GM20431 (cell line): Measurements from ENCODE around the gene UBR1.
"Not testable (repeated sequence)": the region's sequence is repeated elsewhere in the genome, so short reads cannot be mapped to it uniquely, and the experiment has no call there.

ENCODE experiments used
- in situ Hi-C: fragments of 300-500 bp; cut with MseI, MboI; formaldehyde crosslinking; loops from one replicate; pipeline ENCODE4 v1.15.0; 2020; ENCODE audit warnings: low sequenced_read_pairs; ENCODE audit not compliant: unreplicated experiment

The UBR1 gene

DNA sequence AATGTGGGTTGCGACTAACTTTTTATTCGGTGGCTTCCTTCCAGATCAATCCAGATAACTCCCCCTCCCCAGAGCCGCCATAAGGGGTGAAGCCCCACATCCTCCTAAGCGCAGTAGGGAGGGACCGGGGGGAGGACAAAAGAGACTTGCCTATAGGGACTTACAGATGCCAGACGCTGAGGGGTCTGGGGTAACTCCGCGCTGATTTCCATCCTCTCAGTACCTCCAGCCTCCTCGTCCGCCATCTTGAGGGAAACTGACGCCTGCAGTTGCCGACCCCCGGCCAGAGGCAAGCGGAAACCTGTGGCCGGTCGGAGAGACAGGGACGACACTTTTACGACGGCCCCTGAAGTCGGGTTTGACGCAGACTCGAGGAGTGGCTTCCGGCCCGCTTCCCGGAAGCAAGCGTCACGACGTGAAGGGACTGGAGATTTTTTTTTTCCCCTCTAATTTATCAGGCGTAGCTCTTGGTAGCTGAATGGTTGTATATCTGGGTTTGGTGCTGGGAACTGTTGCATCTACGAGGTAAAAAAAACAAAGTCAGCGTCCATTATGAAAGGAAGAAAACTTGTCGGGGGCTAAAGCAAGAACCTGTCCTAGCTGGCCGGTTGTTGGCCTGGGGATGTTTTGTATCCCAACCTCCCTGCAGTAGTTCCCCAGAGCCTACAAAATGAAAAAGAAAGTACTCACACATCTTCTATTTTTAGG lies at the start of gene UBR1:
UBR1 (minus strand) TSS at position 261 of the 708 bp plus-strand sequence; CDS start at position 245, 16 bp downstream.
- in situ Hi-C loops: no loop called here

DNA sequence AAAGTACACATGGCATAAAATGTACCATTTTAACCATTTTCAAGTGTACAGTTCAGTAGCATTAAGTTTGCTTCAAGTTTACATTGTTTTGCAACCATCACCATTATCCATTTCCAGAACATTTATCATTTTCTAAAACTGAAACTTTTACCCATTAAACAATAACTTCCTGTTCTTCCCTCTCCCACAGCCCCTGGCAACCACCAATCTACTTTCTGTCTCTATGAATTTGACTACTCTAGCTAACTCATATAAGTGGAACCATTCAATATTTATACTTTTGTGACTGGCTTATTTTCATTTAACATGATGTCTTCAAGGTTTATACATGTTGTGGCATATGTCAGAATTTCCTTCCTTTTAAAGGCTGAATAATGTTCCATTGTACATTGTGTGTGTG lies 47.4 kb upstream of the UBR1 start:
- in situ Hi-C loops: no loop called here

DNA sequence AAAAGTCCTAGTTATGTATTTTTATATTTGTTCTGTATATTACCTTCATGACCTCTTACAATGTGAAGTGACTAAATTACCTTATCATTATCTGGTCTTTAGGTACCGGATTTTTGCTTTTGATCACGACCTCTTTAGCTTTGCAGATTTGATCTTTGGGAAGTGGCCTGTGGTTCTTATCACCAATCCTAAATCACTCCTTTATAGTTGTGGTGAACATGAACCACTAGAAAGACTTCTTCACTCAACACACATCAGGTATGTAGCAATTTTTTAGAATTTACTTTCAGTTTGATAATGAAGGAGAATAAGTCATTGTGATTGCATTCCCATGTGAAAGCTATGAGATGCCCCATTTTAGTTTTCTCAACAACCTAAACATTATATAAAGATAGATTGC lies 45.9 kb upstream of the UBR1 start:
- in situ Hi-C loops: no loop called here

DNA sequence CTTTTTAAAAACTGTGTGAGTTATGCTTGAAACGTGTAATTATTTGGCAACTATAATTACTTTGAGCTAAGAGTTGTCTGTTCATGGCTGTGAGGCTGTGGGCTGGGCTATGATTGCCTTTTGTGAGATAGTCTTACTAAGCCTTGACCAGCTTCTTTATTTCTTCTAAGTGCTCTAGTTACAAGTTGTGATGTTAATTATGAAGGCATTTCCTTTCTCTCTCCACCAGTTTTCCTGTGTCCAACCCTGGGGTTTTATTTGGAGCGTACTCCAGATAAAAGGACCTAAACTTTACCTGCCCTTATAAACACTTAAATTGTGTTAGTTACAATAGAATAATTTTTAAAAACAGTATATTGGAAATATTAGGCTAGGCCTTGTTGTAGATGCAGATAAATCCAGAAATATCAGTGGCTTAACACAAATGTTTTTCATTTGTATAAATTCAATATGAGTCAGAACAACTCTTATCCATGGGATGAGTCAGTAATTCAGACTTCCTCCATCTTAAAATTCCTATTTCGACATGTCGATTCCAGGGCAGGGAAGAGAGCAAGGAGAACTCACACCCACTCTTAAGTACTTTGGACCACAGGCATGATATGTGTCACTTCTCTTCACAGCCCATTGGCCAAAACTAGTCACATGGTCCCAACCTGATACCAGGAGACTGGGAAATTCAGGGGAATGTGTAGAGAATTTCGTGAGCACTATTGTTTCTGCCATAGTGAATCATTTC lies 44.5 kb upstream of the UBR1 start:
- in situ Hi-C loops: no loop called here

DNA sequence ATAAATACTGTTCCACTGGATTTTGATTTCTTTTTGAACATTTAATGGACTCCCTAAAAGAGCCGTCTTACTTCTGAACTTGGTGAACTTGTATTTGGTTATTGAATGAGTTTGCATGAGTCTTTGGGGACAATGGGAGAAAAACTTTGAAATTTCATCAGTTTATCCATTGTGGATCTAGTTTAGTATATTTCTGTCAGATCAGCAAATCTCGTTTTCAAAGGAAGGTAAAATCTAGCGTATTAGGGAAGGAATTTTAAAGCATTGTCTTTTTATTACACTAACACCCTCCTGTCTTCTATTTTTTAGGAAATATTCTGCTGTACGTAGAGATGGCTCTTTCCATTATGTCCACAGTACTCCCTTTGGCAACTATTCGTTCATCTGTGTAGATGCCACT lies 40.3 kb upstream of the UBR1 start:
- in situ Hi-C loops: no loop called here

DNA sequence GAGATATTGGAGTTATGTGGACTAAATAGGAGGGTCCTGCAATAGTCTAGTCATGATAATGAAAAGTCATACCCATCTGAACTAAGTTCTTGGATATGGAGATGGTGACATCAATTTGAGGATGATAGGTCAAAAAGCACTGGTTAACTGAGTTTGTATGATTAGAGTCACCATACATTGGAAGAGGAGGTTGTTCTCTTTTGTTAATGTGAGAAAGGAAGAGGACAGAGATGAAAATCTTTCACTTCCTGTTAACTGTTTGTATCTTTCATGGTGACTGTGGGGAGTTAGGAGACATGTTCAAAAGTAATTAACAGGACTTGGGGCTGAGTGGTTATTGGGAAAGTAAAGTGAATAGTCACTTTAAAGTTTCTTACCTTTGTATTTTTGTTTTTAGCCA lies 38.7 kb upstream of the UBR1 start:
- in situ Hi-C loops: no loop called here

DNA sequence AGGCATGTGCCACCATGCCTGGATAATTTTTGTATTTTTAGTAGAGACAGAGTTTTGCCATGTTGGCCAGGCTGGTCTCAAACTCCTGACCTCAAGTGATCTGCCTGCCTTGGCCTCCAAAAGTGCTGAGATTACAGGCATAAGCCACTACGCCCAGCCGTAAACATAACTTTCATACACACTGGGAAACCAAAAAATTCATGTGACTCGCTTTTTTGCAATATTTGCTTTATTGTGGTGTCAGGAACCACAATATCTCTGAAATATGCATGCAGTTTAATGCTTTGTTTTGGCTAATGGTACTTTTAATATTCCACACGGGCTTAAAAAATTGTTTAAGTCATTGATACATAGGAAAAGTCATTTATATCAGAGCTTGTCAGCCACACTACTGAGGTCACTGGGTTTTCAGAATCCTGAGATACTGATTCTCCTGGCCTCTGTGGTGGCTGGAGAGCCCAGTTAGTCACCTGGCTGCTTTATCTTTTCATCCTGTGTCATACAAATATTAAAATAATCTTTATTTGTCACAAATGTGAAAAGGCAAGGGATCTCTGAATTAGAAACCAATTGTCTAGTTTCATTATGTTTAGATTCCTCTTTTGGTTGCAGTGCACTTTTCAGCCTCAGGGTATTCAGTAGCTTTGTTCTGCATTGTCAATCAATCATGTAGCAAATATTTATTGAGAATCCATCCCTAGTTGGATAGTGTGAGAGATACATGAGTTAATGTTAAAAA lies 37.5 kb upstream of the UBR1 start:
- in situ Hi-C loops: no loop called here

DNA sequence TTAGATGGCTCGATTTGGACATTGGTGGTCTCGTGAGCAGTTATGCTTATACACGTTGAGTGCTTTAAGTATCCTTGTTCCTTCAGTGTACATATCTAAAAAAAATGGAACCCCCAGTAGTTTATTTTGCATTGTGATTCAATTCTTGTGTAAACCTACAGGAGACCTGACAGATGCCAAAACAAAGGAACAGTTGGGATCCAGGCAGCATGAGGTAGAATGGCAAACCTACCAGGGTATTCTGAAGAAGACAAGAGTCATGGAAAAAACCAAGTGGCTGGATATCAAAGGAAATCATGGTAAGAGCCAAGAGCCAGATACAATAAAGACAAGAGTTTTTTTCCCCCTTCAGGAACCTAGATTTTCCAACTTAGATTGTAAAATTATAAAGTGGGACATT lies 29.5 kb upstream of the UBR1 start:
- in situ Hi-C loops: no loop called here

DNA sequence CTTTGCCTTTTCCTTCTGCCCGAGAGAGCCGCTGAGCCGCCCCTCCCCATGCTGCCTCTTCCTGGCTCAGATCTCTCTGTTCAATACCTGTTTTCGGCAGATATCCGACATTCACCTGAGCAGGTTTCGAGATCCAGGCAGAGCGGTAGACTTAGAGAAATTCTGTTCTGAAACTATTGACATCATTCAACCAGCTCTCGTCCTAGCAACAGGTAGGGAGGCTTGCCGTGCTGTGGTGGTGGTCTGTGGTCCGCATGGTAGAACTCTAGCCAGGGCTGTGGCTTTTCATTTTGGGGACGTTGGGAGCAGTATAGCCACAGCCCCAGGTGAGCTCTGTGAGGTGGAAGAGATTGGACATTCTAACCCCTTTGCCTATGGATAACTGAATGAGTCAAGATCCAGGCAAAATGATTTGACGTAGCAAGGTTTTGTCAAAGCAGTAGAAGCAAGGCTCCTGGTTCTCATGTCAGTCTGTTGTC lies 28.4 kb upstream of the UBR1 start:
- in situ Hi-C loops: no loop called here

DNA sequence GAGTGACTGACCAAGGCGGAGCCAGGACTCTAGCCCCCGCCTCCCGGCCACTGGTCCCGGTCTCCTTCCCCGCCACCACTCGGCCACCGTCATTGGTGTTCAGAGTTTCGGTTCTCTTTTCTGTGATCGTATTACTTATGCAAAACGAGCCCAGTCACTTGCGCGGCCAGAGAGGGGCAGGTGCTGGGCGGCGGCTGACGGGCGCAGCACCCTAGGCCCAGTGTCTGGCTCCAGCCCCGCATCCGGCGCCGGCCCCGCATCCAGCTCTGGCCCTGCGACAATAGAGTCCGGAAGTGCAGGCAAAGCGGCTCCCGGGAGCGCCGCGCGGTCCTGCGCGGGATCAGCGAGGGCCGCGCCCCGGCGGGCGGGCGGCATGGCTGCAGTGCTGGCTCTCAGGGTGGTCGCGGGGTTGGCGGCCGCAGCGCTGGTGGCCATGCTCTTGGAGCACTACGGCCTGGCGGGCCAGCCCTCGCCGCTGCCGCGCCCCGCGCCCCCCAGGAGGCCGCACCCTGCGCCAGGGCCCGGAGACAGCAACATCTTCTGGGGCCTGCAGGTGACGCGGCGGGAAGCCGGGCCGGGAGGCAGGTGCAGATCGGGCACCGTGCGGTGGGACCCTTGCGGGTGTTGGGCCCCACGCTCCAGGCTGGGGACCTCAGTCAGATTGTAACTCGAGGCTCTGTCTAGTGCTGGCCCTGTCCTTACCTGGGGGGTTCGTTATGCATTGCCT lies 27.8 kb upstream of the UBR1 start, which contains the start of gene TMEM62:
TMEM62 (plus strand) TSS at position 157 of the 727 bp plus-strand sequence; CDS start at position 374, 217 bp downstream.
- in situ Hi-C loops: no loop called here

DNA sequence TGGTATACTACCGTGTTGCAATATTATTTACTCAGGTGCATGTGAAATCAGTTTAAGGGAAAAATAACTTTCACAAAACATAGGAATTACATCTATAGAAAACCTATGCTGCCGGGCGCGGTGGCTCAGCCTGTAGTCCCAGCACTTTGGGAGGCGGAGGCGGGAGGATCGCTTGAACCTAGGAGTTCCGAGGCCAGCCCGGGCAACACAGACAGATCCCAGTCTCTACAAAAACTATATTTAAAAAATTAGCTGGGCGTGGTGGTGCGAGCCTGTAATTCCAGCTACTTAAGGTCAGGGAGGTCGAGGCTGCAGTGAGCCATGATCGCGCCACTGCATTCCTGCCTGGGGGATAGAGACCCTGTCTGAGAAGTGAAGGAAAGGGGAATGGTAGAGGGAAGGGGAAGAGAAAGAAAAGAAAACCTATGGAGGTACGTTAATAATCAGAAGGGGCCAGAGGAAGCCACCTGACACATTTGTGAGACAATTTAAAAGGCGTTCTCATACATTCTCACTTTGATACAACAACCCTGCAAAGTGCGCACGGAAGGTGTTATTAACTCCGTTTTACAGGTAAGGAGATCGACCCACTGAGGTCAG lies 27.1 kb upstream of the UBR1 start:
- in situ Hi-C loops: no loop called here

DNA sequence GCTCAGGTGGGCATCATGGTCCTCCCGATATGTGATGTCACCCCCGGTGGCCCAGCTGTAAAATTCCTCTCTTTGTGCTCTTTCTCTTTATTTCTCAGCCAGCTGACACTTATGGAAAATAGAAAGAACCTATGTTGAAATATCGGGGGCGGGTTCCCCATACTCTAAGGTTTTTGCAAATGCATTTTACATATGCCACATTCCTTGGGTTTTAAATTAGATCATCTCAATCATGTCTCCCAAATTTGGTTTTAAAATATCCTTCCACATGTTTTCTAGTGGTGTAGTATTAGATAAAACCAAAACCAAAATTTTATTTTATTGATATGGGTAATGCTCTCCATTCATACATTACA lies 23.1 kb upstream of the UBR1 start:
- in situ Hi-C loops: no loop called here

DNA sequence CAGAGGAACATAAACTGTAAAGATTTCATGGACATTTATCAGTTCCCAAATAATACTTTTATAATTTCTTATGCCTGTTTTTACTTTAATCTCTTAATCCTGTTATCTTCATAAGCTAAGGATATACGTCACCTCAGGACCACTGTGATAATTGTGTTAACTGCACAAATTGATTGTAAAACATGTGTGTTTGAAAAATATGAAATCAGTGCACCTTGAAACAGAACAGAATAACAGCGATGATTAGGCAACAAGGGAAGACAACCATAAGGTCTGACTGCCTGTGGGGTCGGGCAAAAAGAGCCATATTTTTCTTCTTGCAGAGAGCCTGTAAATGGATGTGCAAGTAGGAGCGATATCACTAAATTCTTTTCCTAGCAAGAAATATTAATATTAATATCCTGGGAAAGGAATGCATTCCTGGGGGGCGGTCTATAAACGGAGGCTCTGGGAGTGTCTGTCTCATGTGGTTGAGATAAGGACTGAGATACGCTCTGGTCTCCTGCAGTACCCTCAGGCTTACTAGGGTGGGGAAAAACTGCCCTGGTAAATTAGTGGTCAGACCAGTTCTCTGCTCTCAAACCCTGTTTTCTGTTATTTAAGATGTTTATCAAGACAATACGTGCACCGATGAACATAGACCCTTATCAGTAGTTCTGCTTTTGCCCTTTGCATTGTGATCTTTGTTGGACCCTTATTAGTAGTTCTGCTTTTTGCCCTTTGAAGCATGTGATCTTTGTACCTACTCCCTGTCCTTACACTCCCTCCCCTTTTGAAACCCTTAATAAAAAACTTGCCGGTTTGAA lies 22.5 kb upstream of the UBR1 start:
- in situ Hi-C loops: not testable (repeated sequence)

DNA sequence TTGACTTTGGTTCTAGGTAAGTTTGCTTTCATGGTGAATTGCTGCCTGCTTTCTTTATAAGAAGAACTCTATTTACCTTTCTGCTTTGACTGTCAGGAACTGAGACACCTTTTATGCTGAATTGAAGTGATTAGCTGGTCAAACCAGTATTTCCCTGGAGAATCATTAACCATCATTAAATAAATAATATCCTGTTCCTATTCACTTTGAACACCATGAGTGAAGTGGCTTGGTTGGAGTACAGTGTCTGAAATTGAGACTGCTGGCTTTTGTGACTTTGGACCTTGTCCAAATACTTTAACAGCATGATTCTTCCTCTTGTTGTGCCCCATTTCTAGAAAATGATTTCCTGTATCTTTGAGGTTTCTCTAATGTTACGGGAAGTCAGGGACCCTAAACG lies 21.9 kb upstream of the UBR1 start:
- in situ Hi-C loops: no loop called here

DNA sequence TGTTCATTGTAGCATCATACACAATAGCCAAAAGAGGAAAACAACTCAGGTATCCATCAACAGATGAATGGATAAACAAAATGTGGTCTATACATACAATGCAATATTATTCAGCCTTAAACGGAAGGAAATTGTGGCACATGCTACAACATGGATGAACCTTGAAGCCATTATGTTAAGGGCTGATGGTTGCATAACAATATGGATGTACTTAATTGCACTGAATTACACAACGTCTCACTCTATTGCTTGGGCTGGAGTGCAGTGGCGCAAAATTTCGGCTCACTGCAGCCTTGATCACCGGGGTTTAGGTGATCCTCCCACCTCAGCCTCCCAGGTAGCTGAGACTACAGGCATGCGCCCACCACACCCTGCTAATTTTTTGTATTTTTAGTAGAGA lies 20.5 kb upstream of the UBR1 start:
- in situ Hi-C loops: no loop called here

DNA sequence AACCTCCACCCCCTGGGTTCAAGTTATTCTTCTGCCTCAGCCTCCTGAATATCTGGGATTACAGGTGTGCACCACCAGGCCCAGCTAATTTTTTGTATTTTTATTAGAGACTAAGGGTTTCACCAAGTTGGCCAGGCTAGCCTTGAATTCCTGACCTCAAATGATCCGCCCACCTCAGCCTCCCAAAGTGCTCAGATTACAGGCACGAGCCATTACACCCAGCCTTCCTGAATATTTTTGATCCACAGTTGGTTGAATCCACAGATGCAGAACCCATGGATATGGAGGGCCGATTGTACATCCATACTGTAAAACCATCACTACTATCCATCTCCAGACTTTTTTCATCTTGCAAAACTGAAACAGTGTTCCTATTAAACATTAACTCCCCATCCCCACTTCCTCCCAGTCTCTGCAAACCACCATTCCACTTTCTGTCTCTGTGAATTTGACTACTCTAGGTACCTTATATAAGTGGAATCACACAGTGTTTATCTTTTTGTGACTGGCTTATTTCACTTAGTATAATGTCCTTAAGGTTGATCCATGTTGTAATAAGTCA lies 19.3 kb upstream of the UBR1 start:
- in situ Hi-C loops: no loop called here

DNA sequence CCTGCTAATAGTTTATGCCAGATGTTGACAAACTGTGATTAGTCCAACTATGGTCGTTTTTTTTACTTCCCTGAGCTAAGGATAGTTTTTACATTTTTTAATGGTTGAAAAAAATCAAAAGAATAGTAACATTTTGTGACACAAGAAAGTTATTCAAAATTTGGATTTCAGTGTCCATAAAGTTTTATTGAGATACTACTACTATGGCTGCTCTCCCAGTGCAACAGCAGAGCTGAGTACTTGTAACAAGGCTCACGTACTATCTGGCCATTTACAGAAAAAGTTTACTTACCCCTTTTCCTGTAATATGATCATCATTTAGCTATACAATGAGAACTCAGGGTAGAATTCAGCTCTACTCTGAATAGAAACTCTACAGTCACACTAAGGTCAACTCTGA lies 16.0 kb upstream of the UBR1 start:
- in situ Hi-C loops: no loop called here

DNA sequence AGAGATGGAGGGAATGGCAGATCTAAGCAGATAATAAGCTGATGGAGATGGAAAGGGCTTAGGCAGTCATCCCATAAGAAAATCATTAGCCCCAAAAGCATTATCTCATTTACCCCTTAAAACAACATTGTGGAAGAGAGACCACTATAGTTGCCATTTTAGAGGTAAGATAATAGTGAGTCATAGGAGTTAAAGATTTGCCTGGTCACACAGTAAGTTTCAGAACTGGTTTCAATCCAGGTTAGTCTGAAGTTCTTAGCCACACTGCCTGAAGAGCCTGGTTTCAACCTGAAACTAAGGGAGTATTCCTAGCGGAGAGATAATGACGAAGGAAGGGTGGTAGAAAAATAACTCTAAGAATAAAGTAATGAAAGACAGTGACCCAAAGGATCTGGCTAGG lies 13.0 kb upstream of the UBR1 start:
- in situ Hi-C loops: no loop called here

DNA sequence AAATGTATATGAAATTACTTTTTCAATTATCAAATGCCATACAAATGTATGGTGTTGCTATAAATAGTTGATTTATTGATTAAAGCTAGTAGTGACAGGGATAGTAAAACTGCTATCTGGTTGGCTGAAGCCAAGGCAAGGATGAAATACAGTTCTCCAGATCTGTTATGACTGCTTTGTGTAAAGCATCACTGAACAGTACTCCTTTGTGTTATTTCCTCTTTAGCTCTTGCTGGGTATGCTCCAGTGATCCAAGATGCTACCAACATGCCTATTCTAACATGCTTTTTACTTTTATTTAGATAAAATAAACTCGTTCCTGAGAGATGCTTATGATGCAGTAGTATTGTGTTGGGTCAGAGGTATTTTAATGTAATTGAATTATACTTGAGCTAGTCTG lies 12.4 kb upstream of the UBR1 start:
- in situ Hi-C loops: no loop called here
